Gastroesophageal sphincter (tissue), 4 donors: ENCODE results near the gene FLNA. TPM values are rescaled to one million over a fixed set of nuclear protein-coding genes. Genes with fewer than 3 reads are reported as not detected.

Experiments used
- ATAC-seq: fragments of 150-250 bp; one replicate; pipeline ENCODE4 v1.9.1; 2016; ENCODE audit warnings: mild to moderate bottlenecking, moderate library complexity
- H3K27ac ChIP-seq, 4 donors: fragments of 200-600 bp; sonication (generic) in 3 of 4; 1 replicate in 3 of 4; 2 replicates in 1 of 4; pipeline ENCODE4 v1.5.1; 2016 to 2019
- H3K27me3 ChIP-seq: fragments of 200-600 bp; sonication (generic); one replicate; pipeline ENCODE4 v1.5.1; 2019
- H3K36me3 ChIP-seq, 2 donors: fragments of 200-600 bp; sonication (generic); one replicate each; pipeline ENCODE4 v1.5.1; 2019; ENCODE audit warnings: control low read depth in 1 of 2
- H3K4me1 ChIP-seq, 3 donors: fragments of 200-600 bp; sonication (generic); 1 replicate in 2 of 3; 2 replicates in 1 of 3; pipeline ENCODE4 v1.5.1; 2016 to 2019; ENCODE audit warnings: control low read depth in 2 of 3
- H3K4me3 ChIP-seq, 2 donors: fragments of 200-600 bp; sonication (generic); one replicate each; pipeline ENCODE4 v1.5.1; 2019; ENCODE audit warnings: mild to moderate bottlenecking in 1 of 2, moderate library complexity in 1 of 2
- H3K9me3 ChIP-seq, 3 donors: fragments of 200-600 bp; sonication (generic); one replicate each; pipeline ENCODE4 v1.5.1; 2017 to 2019; ENCODE audit warnings: control low read depth in 2 of 3
- EP300 ChIP-seq: sonication (generic); formaldehyde crosslinking; IDR thresholded peaks from one replicate; pipeline ENCODE4 v1.6.1; 2017; ENCODE audit warnings: antibody characterized with exemption, mild to moderate bottlenecking
- POLR2A ChIP-seq, 2 donors: fragments of 450-650 bp; IDR thresholded peaks; one replicate each; pipeline ENCODE4 v1.6.1; 2017; ENCODE audit warnings: antibody characterized with exemption in 2 of 2, mild to moderate bottlenecking in 2 of 2, moderate library complexity in 1 of 2
- POLR2AphosphoS5 ChIP-seq: sonication (generic); formaldehyde crosslinking; IDR thresholded peaks from one replicate; pipeline ENCODE4 v1.6.1; 2017; ENCODE audit warnings: antibody characterized with exemption
- WGBS, 2 donors: methylation state at CpG; one replicate each; pipeline ENCODE4 v1.1.5; 2018; ENCODE audit warnings: low coverage in 1 of 2; 5-methylcytosine and 5-hydroxymethylcytosine counted together
- total RNA-seq, 4 donors: library from RNA; depleted of rRNA; stranded (reverse); fragments of >200 nt; gene quantifications; one replicate each; pipeline ENCODE4 v1.1.0, GENCODE V29; 2016
- TF ChIP-seq, protein P1 (sequence below), 4 experiments: fragments of 200-600 bp in 2 of 4; fragments of 450-650 bp in 2 of 4; sonication (generic) in 1 of 4; IDR thresholded peaks; one replicate each; pipeline ENCODE4 v1.5.1; 2017 to 2019; ENCODE audit warnings: antibody characterized with exemption in 4 of 4, mild to moderate bottlenecking in 2 of 4, moderate library complexity in 2 of 4

Gene FLNA
- total RNA-seq, 4 donors from 2014 or later: 7,815 to 15,318 (median 8,757) TPM

DNA sequence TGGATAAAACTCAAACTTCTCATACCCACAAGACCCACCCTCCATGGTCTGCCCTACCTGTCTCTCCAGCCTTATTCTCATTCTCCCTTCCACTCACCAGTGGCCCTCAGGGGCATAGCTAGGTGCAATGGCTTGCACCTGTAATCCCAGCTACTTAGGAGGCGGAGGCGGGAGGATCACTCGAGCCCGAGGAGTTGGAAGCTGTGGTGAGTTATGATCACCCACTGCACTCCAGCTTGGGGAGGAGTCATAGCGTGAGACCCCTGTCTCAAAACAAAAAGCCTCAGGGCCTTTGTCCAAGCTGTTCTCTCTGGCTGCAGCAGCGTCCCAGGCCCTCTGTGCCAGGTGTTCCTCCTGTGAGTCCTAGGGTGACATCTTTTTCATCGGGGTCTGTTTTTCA is 62.3 kb downstream of the FLNA start:
- no peaks in the 10 kb centered on the region for H3K9me3 ChIP-seq
- H3K27me3 ChIP-seq: no peaks in the 10 kb centered on the region
- no peaks in the 10 kb centered on the region for H3K4me1 ChIP-seq
- TF ChIP-seq POLR2AphosphoS5 (no peak), EP300 (no peak), POLR2A (IDR thresholded peaks at IDR 0.05) (no peak)
- TF ChIP-seq, protein P1, sequence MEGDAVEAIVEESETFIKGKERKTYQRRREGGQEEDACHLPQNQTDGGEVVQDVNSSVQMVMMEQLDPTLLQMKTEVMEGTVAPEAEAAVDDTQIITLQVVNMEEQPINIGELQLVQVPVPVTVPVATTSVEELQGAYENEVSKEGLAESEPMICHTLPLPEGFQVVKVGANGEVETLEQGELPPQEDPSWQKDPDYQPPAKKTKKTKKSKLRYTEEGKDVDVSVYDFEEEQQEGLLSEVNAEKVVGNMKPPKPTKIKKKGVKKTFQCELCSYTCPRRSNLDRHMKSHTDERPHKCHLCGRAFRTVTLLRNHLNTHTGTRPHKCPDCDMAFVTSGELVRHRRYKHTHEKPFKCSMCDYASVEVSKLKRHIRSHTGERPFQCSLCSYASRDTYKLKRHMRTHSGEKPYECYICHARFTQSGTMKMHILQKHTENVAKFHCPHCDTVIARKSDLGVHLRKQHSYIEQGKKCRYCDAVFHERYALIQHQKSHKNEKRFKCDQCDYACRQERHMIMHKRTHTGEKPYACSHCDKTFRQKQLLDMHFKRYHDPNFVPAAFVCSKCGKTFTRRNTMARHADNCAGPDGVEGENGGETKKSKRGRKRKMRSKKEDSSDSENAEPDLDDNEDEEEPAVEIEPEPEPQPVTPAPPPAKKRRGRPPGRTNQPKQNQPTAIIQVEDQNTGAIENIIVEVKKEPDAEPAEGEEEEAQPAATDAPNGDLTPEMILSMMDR (IDR thresholded peaks at IDR 0.05): no peak
- no peak overlapping the region for H3K4me3 ChIP-seq
- no peak overlapping the region for H3K27ac ChIP-seq
- no peak for ATAC-seq
- 65% methylated on average over 4 of the region's 7 CpGs; no CpG with 5 or more reads in 1 of the 2 donors for WGBS, 2 donors
- H3K36me3 ChIP-seq: no peaks in the 10 kb centered on the region

DNA sequence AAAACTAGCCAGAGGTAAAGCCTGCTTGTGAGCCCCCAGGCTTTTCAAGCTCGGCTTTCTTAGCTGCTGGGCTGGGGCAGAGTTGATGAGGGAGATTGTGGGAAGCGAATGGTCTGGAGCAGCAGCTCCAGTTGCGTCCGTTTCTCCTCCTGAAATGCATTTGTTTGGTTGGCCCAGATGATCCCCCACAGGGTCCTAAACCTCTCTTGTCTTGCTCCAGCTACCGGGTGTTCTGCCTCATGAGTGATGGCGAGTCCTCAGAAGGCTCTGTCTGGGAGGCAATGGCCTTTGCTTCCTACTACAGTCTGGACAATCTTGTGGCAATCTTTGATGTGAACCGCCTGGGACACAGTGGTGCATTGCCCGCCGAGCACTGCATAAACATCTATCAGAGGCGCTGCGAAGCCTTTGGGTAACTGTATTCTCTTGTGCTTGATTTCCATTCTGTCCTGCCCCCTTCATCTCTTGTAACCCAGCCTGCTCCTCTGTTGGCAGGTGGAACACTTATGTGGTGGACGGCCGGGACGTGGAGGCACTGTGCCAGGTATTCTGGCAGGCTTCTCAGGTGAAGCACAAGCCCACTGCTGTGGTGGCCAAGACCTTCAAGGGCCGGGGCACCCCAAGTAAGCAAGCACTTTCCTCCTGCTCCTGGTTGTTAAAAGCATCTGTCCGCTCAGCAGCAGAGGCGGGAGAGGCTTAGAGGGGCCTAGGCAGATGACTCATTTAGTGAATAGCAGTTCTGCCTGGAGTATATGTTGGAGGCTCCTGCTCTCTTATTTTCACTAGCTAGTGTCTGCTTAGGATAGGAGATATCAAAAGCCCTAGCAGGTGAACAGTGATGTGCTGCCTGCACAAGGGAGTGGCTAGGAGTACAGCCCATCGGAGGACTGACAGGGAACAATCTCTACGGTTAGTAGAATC is 63.6 kb downstream of the FLNA start:
- no peak overlapping the region for H3K4me3 ChIP-seq
- H3K36me3 ChIP-seq: no peaks in the 10 kb centered on the region
- H3K4me1 ChIP-seq: no peaks in the 10 kb centered on the region
- 81% methylated on average over 7 of the region's 19 CpGs; no CpG with 5 or more reads in 1 of the 2 donors for WGBS, 2 donors
- TF ChIP-seq EP300 (no peak), POLR2AphosphoS5 (no peak), POLR2A (IDR thresholded peaks at IDR 0.05) (no peak)
- TF ChIP-seq, protein P1 (IDR thresholded peaks at IDR 0.05): no peak
- no peak overlapping the region for H3K27ac ChIP-seq
- ATAC-seq: no peak
- H3K27me3 ChIP-seq: no peaks in the 10 kb centered on the region
- H3K9me3 ChIP-seq: no peaks in the 10 kb centered on the region

DNA sequence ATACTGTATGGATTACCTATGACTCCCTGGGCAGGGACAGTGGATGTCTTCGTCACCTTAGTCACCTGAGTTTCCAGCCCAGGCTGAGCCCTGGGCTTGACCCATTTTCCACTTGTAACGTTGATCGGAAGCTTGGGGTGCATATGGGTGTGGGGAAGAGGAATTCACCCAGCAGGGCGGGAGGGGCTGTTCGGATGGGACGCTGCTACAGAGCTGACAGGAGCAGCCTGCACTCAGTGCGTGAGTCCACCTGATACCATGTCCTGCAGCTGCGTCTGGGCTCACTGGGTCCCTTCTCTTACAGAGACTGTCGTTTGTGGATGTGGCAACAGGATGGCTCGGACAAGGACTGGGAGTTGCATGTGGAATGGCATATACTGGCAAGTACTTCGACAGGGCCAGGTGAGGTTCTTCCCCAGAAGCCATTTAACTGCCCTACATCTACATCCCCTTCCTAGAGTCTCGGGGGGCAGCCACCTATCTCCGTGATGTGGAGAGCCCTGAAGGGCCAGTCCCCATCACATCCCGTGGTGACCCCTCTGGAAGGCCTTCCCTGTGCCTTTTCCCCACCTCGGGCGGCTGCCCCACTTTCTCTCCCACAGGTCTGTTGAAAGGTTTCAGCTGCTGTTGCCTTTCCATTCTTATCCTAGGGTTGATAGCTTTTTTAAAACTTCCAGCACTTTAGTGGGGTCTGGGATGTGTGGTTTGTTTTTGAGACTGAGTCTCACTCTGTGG is 65.2 kb downstream of the FLNA start:
- H3K4me1 ChIP-seq: no peaks in the 10 kb centered on the region
- H3K36me3 ChIP-seq: no peaks in the 10 kb centered on the region
- no peak for ATAC-seq
- no peak overlapping the region for H3K4me3 ChIP-seq
- TF ChIP-seq, protein P1 (IDR thresholded peaks at IDR 0.05): no peak
- no peak for TF ChIP-seq EP300
- no peak for TF ChIP-seq POLR2A (IDR thresholded peaks at IDR 0.05)
- no peak for TF ChIP-seq POLR2AphosphoS5
- H3K9me3 ChIP-seq: no peaks in the 10 kb centered on the region
- H3K27ac ChIP-seq: no peak overlapping the region
- 89% methylated on average over 9 of the region's 16 CpGs; no CpG with 5 or more reads in 1 of the 2 donors for WGBS, 2 donors
- H3K27me3 ChIP-seq: no peaks in the 10 kb centered on the region

DNA sequence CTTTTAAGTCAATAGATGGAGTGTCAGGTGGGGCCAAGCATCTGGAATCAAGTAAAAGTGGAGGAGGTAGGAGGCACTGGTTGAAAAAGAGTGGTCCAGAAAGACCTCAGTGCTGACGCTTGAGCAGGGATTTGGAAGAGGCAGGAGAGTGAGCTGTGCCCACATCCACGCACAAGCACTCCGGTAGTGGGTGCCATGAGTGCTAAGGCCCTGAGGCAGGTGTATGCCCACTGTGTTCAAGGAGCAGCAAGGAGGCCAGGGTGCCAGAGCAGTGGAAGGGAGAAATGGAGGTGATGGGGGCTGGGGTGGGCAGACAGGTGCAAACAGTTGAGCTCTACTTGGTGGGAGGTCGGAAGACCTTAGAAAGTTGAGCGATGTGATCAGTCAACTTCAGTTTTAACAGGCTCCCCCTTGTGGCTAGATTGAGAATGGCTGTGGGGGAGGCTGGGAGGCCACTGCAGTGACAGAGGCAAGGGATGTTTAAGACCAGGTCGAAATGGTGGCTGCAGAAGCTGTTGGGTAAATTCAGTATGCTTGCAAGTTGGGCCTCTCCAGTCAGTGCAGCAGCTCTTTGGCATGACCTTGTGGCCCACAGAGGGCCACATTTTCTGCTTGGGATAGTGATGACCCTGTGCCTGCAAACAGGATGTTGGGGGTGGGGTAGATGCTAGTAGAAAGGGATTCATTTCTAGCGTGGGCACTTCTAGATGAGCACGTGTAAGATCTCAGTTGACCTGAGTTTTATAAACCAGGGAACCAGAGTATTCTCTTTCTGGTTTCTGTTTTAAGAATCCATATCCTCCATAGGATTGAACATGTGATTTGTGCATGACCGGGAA is 66.1 kb downstream of the FLNA start:
- 53 to 60% methylated on average over 7 to 8 of the region's 9 CpGs for WGBS, 2 donors
- Histone ChIP-seq H3K27me3 (no peaks in the 10 kb centered on the region), H3K4me3 (no peak overlapping the region), H3K27ac (no peak overlapping the region), H3K9me3 (no peaks in the 10 kb centered on the region), H3K36me3 (no peaks in the 10 kb centered on the region), H3K4me1 (no peaks in the 10 kb centered on the region)
- TF ChIP-seq, protein P1 (IDR thresholded peaks at IDR 0.05): peak; percentile 33 to 77 (median 58)
- TF ChIP-seq POLR2AphosphoS5 (no peak), POLR2A (IDR thresholded peaks at IDR 0.05) (no peak)
- no peak for ATAC-seq
